DND-41 (cell line): ENCODE results near the gene RSPH10B2.
"Not testable (repeated sequence)": the region's sequence is repeated elsewhere in the genome, so short reads cannot be mapped to it uniquely, and the experiment has no call there.

Source experiments
- ATAC-seq: fragments of 200-7000 bp; cut with Tn5 transposase; 3 replicates; pipeline ENCODE4 v1.9.1; 2021; ENCODE audit warnings: low read depth; ENCODE audit not compliant: insufficient read depth
- DNase-seq: peaks from one replicate; pipeline ENCODE4 v3.0.0-alpha.2; 2020
- H2AFZ ChIP-seq: 2 replicates; pipeline ENCODE4 v1.6.0; 2012; ENCODE audit warnings: low read depth, low read length
- H3K27ac ChIP-seq: 2 replicates; pipeline ENCODE4 v1.5.1; 2012; ENCODE audit warnings: low read length, inconsistent platforms
- H3K27me3 ChIP-seq: fragments of 200-600 bp; sonication (generic); 2 replicates; pipeline ENCODE4 v1.6.0; 2012; ENCODE audit warnings: low read length, mild to moderate bottlenecking, inconsistent platforms; ENCODE audit not compliant: insufficient read depth, poor library complexity
- H3K36me3 ChIP-seq: 2 replicates; pipeline ENCODE4 v1.5.1; 2012; ENCODE audit warnings: low read length, inconsistent platforms; ENCODE audit not compliant: insufficient read depth
- H3K4me1 ChIP-seq: 2 replicates; pipeline ENCODE4 v1.5.1; 2012; ENCODE audit warnings: mild to moderate bottlenecking, low read length; ENCODE audit not compliant: insufficient read depth
- H3K4me2 ChIP-seq: 2 replicates; pipeline ENCODE4 v1.6.0; 2012; ENCODE audit warnings: mild to moderate bottlenecking, moderate library complexity, low read length, inconsistent platforms; ENCODE audit not compliant: insufficient read depth
- H3K4me3 ChIP-seq, 2 experiments: fragments of 200-600 bp in 1 of 2; shearing (Covaris generic) in 1 of 2; 2 replicates each; pipeline ENCODE4 v1.5.1; 2012 to 2016; ENCODE audit warnings: inconsistent platforms in 2 of 2, low read length in 2 of 2, mild to moderate bottlenecking in 2 of 2, low read depth in 1 of 2, moderate library complexity in 1 of 2
- H3K79me2 ChIP-seq: 2 replicates; pipeline ENCODE4 v1.6.0; 2012; ENCODE audit warnings: low read length, inconsistent platforms; ENCODE audit not compliant: insufficient read depth
- H3K9ac ChIP-seq: 2 replicates; pipeline ENCODE4 v1.6.0; 2012; ENCODE audit warnings: low read depth, mild to moderate bottlenecking, inconsistent platforms, low read length, moderate library complexity
- H3K9me3 ChIP-seq: 2 replicates; pipeline ENCODE4 v1.5.1; 2012; ENCODE audit warnings: low read length, moderate library complexity, mild to moderate bottlenecking, inconsistent platforms; ENCODE audit not compliant: insufficient read depth, severe bottlenecking
- H4K20me1 ChIP-seq: 2 replicates; pipeline ENCODE4 v1.6.0; 2012; ENCODE audit warnings: low read length; ENCODE audit not compliant: insufficient read depth

The RSPH10B2 gene

GRCh38 chr7:6800331-6800730 is 46.4 kb downstream of the RSPH10B2 start:
- not testable (repeated sequence) for H3K79me2 ChIP-seq, H3K27me3 ChIP-seq, H3K4me2 ChIP-seq, H3K4me1 ChIP-seq, H4K20me1 ChIP-seq, H3K27ac ChIP-seq, H3K9me3 ChIP-seq, H3K36me3 ChIP-seq, H2AFZ ChIP-seq, DNase-seq, H3K4me3 ChIP-seq, H3K9ac ChIP-seq
- ATAC-seq = 0 out of 3 replicates have a peak, but pooled peaks have one; percentile 12

- H2AFZ ChIP-seq, DNase-seq, H3K4me2 ChIP-seq, H3K9ac ChIP-seq, H3K4me3 ChIP-seq, H3K79me2 ChIP-seq, H3K36me3 ChIP-seq, H3K9me3 ChIP-seq, H4K20me1 ChIP-seq, H3K27me3 ChIP-seq, H3K4me1 ChIP-seq, H3K27ac ChIP-seq, ATAC-seq: not testable (repeated sequence)
Measured at GRCh38 chr7:6807393-6807918, 53.6 kb downstream of the RSPH10B2 start.

- not testable (repeated sequence) for ATAC-seq
Measured at GRCh38 chr7:6807959-6808358, 54.1 kb downstream of the RSPH10B2 start.

GRCh38 chr7:6813011-6813410 is 59.1 kb downstream of the RSPH10B2 start:
- not testable (repeated sequence) for H3K4me1 ChIP-seq, DNase-seq, H3K27ac ChIP-seq, H4K20me1 ChIP-seq, H3K9me3 ChIP-seq, H2AFZ ChIP-seq, H3K4me2 ChIP-seq, H3K79me2 ChIP-seq, H3K4me3 ChIP-seq, ATAC-seq, H3K9ac ChIP-seq, H3K27me3 ChIP-seq
- peaks cover 19% of the 10 kb centered on the region for H3K36me3 ChIP-seq

More at GRCh38 chr7:6807959-6808358, 54.1 kb downstream of the RSPH10B2 start:
- not testable (repeated sequence) for H2AFZ ChIP-seq, H3K27me3 ChIP-seq, H4K20me1 ChIP-seq, H3K9me3 ChIP-seq, H3K27ac ChIP-seq, H3K4me3 ChIP-seq, H3K36me3 ChIP-seq, H3K9ac ChIP-seq, H3K4me2 ChIP-seq, DNase-seq, H3K79me2 ChIP-seq, H3K4me1 ChIP-seq

GRCh38 chr7:6815470-6815869 is 61.6 kb downstream of the RSPH10B2 start:
- H2AFZ ChIP-seq, H3K27me3 ChIP-seq, DNase-seq, H3K9ac ChIP-seq, H3K4me1 ChIP-seq, ATAC-seq, H3K4me2 ChIP-seq, H3K4me3 ChIP-seq, H3K27ac ChIP-seq, H3K79me2 ChIP-seq, H3K9me3 ChIP-seq, H4K20me1 ChIP-seq: not testable (repeated sequence)
- H3K36me3 ChIP-seq = peaks cover 19% of the 10 kb centered on the region

GRCh38 chr7:6821622-6822021 is 67.7 kb downstream of the RSPH10B2 start:
- not testable (repeated sequence) for H3K79me2 ChIP-seq, H3K4me3 ChIP-seq, H3K4me1 ChIP-seq, H3K9ac ChIP-seq, H3K4me2 ChIP-seq, H3K27ac ChIP-seq, ATAC-seq, H3K9me3 ChIP-seq, H2AFZ ChIP-seq, H4K20me1 ChIP-seq, DNase-seq, H3K27me3 ChIP-seq
- H3K36me3 ChIP-seq = peaks cover 18% of the 10 kb centered on the region

GRCh38 chr7:6825236-6826125 is 71.6 kb downstream of the RSPH10B2 start:
- H3K4me3 ChIP-seq = peak overlapping the region in 1 of 2 experiments; percentile 52; a peak in 2 of 4 replicates
- H3K4me2 ChIP-seq = peak overlapping the region; percentile 51
- ATAC-seq = peak; percentile 39; the same call in 2 of the 3 replicates
- H3K36me3 ChIP-seq = peaks cover 12% of the 10 kb centered on the region; the same call in 1 of the 2 replicates
- not testable (repeated sequence) for H3K9me3 ChIP-seq, H3K27me3 ChIP-seq, DNase-seq, H2AFZ ChIP-seq, H3K79me2 ChIP-seq, H3K27ac ChIP-seq, H4K20me1 ChIP-seq
- peak overlapping the region; percentile 60 for H3K9ac ChIP-seq
- H3K4me1 ChIP-seq = peaks cover 12% of the 10 kb centered on the region; the same call in 1 of the 2 replicates
